Right lung (tissue), 5 donors: ENCODE results near the gene RBFOX2. TPM values are rescaled to one million over a fixed set of nuclear protein-coding genes. Genes with fewer than 3 reads are reported as not detected.
"Not testable (repeated sequence)": the region's sequence is repeated elsewhere in the genome, so short reads cannot be mapped to it uniquely, and the experiment has no call there.

Experiments
- DNase-seq, 2 donors: peaks; one replicate each; pipeline ENCODE4 v3.0.0-alpha.2; 2013
- polyA plus RNA-seq, 5 donors: library from polyadenylated mRNA; unstranded; fragments of 120-200 nt; gene quantifications; one replicate each; pipeline versions ENCODE4 v1.2.1 to v1.2.3, GENCODE V29; 2013; ENCODE audit warnings: inconsistent platforms in 1 of 5, low replicate concordance in 1 of 5; ENCODE audit not compliant: insufficient read length in 5 of 5, insufficient read depth in 1 of 5

RBFOX2 gene
- polyA plus RNA-seq, 5 donors: 121 to 167 (median 156) TPM

- no peak for DNase-seq
Observed at GRCh38 chr22:36048911-36049677, 20.5 kb upstream of the RBFOX2 start.

DNA sequence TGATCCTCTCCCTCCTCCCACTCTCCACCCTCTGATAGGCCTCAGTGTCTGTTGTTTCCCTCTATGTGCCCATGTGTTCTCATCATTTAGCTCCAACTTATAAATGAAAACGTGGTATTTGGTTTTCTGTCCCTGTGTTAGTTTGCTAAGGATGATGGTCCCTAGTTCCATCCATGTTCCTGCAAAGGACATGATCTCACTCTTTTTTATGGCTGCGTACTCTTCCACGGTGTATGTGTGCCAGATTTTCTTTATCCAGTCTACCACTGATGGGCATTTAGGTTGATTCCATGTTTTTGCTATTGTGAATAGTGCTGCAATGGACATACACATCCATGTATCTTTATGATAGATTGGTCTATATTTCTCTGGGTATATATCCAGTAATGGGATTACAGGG is 15.9 kb upstream of the RBFOX2 start:
- not testable (repeated sequence) for DNase-seq

- DNase-seq: no peak
Observed at GRCh38 chr22:36042240-36042639, 13.6 kb upstream of the RBFOX2 start.

- DNase-seq: no peak
Observed at GRCh38 chr22:36039125-36039524, 10.5 kb upstream of the RBFOX2 start.

DNA sequence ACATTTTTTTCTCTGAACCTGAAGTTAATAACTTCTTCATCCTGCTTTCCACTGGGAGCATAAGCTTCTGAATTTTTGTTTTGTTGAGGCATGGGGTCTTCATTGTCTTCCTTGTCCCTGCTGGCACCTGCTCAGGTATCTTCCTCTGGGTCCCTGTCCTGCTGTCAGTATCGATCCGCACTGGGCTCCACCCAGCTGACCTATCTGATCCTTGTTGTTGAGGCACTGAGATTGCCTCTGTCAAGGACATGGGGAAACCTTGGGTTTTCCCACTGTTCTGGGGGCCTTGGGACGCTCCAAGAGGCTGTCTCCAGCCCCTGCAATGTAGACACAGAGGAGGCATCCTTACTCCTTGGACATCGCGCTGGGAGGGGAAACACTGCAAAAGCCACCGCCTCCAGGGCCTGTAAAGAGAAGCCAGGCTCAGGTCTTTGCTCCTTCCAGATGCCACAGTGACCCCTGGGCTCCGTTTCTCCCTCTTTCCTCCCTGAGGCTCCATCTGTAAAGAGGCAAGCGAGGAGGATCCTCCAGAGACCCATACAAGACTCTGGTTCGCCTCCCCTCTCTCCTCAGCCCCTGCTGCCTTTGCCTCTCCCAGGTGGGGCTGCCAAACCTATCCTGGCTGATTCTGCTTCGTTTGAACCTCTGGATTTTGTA is 8.6 kb upstream of the RBFOX2 start:
- no peak for DNase-seq

GRCh38 chr22:36036167-36036624 is 7.6 kb upstream of the RBFOX2 start:
- DNase-seq: no peak

DNA sequence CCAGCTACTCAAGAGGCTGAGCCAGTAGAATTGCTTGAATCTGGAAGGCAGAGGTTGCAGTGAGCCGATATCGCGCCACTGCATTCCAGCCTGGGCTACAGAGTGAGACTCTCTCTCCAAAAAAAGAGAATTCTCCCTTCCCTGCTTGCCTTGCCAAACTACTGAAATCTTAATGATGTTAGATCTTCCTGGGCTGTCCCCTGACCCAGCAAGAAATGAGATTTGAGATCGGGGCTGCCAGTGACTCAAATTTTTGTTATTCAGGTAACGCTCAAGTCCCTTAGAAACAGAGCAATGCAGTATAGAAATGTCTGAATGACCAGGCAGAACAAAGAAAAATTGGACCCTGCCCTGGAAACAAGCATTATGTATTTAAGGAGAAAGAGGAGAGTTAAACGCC is 4.0 kb upstream of the RBFOX2 start:
- no peak for DNase-seq

- DNase-seq: no peak
Observed at GRCh38 chr22:36029406-36029755, 757 bp upstream of the RBFOX2 start.

DNA sequence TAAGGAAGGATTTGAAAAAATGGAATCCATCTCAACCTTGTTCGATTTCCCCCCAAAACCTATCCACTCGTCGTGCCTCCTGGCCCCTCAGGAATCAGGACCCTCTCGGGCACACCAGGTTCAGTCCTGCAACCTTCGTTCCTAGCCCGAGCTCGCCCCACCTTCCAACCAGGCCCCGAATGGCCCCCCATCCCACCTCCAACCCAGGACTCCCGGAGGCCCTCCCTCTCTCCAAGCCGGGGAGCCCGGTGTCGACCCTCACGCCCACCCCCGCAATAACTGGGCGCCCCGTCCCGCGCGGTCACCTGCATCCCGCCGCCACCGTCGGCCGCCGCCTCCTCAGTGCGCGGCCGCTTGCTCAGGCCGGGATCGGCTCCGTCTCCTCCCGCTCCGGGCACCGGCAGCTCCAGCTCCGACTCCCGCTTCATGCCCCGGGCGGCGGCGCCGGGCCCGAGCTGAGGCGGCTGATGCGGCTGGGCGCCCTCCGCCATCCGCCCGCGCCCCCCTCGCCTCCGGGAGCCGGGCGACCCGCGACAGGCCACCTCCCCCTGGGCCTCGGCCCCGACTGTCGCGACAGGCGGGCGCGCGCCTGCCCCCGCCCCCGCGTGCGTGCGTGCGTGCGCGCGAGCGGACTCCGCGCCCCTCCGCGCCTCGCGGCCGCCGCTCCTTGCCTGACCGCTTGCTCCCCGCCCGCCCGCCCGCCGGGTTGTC is 534 bp downstream of the RBFOX2 start:
- peak in 1 of 2 donors; percentile 47 for DNase-seq

- DNase-seq: no peak
Observed at GRCh38 chr22:36027579-36027934, 1.1 kb downstream of the RBFOX2 start.

DNA sequence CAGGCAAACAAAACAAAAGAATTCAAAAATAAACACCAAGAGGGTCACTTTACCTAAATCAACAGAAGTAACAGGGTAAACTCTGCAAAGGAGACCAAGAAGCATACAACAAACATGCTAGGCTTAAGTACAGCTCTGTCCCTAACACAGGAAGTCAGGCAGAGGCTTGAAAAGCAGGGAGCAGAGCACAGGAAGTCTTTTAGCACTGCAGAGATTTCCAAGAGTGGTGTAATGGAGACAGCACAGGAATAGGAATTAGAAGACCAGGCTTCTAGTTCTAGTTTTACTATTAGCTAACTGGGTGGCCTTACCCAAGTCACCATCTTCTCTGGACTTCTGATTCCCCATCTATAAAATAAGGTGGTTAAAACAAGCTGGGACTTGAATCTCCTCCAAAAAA is 1.9 kb downstream of the RBFOX2 start:
- no peak for DNase-seq

DNA sequence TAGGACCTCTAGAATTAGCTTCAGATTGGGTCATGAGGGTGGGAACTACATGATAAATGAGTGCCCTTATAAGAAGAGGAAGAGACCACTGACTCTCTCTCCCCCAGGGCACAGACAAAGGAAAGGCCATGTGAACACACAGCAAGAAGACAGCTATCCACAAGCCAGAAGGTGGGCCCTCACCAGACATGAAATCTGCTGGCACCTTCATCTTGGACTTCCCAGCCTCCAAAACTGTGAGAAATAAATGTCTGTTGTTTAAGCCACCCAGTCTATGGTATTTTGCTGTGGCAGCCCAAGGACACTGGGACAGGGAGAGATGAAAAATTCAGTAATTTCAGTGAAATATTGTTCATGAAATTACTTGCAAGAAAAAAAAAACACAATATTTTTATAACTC is 5.9 kb downstream of the RBFOX2 start:
- DNase-seq: no peak

DNA sequence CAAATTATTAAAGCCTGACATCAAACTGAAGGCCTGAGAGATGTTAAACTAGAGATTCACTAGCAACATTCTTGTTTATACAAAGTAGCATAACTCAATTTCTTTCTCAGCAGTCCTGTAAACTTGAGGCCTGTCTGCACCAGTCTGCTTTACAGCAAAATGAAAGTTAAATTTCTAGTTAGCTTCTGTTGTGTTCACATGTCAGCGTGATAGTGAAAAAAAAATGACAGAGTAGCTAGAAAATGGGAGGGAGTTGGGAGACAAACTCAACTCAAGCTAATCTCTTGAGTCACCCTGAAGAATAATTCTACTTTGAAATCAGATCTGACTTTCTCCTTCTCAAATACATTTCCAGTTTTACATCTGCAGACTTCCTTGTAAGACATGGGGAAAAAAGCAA is 6.5 kb downstream of the RBFOX2 start:
- DNase-seq: no peak

DNA sequence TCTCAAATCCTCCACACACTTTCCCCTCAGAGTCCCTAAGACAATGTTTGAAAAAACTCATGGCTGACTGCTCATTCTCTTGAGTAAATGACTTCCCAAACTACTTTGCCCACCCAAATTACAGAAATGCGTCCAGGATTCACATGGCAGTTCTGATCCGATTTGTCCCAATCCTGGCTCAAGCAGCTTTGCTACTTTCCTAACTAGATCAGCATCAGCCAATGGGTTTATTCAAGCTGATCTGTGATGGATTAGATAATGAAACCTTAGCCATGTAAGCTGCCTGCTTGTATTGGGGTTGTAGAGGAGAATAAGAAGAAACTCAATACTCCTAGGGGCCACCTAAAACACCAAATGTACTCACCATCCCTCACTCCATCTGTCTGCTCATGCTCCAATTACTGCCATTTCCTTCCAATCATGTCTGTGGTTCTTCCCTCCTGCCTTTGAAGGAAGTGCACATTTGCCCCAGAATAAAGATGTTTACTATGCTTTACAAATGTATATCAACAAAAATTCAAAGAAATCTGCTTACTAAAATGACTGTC is 6.9 kb downstream of the RBFOX2 start:
- no peak for DNase-seq

DNA sequence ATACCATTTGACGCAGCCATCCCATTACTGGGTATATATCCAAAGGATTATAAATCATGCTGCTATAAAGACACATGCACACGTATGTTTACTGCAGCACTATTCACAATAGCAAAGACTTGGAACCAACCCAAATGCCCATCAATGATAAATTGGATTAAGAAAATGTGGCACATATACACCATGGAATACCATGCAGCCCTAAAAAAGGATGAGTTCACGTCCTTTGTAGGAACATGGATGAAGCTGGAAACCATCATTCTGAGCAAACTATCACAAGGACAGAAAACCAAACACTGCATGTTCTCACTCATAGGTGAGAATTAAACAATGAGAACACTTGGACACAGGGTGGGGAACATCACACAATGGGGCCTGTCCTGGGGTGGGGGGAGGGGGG is 7.8 kb downstream of the RBFOX2 start:
- DNase-seq: not testable (repeated sequence)

GRCh38 chr22:36017651-36018091 is 11.0 kb downstream of the RBFOX2 start:
- DNase-seq: no peak

DNA sequence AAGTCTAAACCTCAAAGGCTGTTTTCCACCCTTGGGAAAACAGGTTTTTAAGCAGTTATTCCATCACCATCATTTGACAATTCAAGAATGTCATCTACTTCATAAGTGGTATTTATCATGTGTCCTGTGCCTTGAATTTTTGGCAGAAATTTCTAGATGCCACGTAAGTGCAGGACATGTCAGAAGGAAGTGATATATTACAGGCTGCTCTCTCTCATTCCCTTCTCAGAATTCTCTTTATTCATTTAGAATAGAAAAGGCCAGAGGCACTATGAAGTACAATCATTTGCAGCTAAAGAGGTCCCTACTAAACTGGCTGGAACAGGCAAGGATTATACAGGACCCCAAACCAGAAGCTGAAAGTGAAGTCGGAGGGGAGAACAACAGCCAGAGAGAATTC is 11.9 kb downstream of the RBFOX2 start:
- no peak for DNase-seq

DNA sequence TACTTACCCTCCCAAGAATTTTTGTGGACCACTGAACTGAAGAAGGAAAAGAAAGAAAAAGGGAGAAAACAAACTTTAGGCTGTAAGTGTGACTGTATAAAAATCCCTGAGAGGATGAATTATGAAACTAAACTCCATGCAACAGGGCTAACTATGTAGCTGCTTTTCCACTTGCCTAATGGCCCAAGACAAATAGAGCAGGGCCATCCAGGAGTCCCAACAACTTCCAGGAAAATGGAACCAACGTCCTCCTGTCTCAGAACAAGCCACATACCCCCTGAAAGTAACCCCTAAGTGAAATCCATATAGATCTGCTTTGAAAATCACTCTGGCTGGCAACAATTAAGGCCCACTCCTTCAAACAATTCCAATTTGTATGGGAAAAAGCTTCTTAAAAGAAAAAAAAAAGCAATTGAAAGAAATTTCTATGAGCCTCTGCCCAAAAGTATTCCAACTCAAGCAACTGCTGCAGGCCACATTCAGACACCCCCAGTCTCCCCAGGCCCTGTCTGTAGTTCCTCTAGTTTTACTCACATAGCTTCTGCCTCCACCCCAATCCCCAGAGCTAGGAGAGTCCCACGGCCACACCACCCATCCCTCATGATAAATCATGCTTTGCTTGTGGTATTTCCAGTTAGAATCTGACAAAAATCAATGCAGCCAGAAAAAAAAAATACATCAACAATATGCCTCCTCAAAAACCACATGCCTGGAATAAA is 12.7 kb downstream of the RBFOX2 start:
- DNase-seq: no peak

DNA sequence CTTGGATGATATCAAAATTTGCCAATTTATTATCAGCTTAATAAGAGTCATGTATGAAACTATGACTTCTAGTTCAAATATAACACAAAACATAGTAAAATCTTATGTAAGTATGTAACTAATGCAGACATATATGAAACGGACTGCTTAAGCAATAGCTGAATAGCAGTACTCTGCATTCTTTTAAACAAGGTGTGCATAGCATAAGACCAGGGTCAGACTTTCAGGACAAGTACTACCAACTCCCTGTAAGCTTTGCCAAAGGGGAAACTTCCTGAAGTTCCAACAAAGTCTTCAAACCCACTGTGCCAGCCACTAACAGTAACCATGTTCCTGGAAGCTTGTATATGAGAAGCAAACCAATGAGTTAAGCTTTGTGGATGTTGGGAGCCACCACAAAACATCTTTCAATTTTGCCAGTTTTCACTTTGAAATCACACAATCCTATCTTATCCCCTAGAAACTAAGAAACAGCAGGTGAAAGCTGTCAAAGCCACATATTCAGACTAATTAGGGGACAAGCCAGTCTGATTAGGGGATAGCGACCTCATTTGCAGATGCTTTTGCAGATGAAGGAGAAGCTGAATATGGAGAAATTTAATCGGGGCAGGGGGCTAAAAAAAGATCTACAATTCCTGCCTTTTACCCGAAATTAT is 13.3 kb downstream of the RBFOX2 start:
- DNase-seq: no peak

DNA sequence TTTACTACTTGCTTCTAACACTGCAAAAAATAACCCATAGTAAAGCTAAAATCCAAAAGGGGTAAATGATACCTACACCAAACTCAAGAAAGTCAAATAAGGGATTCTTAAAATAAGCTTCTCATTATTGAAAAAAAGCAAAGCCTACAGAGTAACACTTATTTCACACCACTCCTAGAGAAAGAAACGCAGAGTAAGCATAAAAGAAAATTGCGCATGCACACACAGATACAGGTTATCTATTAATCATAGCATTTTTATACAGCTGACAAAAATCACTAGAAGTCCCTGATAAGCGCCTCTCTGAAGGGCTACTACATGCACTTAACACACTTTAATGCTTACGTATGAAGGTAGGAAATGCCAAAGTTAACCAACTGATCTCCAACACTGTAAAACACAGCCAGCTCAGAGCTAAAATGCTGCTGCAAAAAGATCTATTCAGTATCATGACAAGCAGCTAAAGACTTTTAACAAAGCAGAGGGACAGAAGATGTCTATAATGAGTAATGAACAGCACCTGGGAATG is 14.0 kb downstream of the RBFOX2 start:
- no peak for DNase-seq

DNA sequence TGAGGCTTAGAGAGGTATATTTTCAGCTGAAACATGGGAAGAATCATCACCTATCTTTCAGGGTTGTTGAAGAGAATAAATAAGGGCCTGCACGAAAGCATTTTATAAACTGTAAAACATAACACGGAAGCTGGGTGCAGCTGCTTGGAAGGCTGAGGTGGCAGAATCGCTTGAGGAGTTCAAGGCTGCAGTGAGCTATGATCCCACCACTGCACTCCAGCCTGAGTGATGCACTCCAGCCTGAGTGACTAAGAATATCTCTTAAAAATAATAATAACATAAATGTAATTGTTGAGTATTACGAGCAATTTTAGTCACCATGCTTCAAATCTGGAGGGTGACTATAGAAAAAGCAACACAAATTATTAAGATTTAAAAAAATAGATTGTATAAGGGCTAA is 16.3 kb downstream of the RBFOX2 start:
- no peak for DNase-seq
